Suprapubic skin (tissue), 3 donors: Measurements from ENCODE around the gene USP20.

Experiments
- CTCF ChIP-seq, 2 donors: fragments of 200-600 bp in 1 of 2; fragments of 450-650 bp in 1 of 2; sonication (generic) in 1 of 2; IDR thresholded peaks; one replicate each; pipeline ENCODE4 v1.5.1; 2016 to 2019; ENCODE audit warnings: antibody characterized with exemption in 2 of 2, mild to moderate bottlenecking in 1 of 2, moderate library complexity in 1 of 2
- EP300 ChIP-seq: sonication (generic); formaldehyde crosslinking; IDR thresholded peaks from one replicate; pipeline ENCODE4 v1.6.1; 2017; ENCODE audit warnings: antibody characterized with exemption
- POLR2A ChIP-seq, 2 donors: fragments of 450-650 bp; IDR thresholded peaks; one replicate each; pipeline ENCODE4 v1.6.1; 2017; ENCODE audit warnings: antibody characterized with exemption in 2 of 2, mild to moderate bottlenecking in 2 of 2, moderate library complexity in 2 of 2

- TF ChIP-seq POLR2A (IDR thresholded peaks at IDR 0.05) (no peak), CTCF (IDR thresholded peaks at IDR 0.05) (no peak), EP300 (no peak)
These were observed 44.9 kb downstream of the USP20 start for GRCh38 chr9:129879991-129880653.
